Keratinocyte (primary cell): ENCODE measurements around the gene SSH3. TPM values are rescaled to one million over a fixed set of nuclear protein-coding genes. Genes with fewer than 3 reads are reported as not detected.

ENCODE experiments used
- DNase-seq: peaks from one replicate; pipeline ENCODE4 v3.0.0-alpha.2; 2011; ENCODE audit warnings: low read depth, missing footprints, low spot score
- FAIRE-seq: peaks from 2 replicates; lab custom pipeline; 2011; peaks lifted over from hg19 to GRCh38; lab: Jason Lieb, UNC
- H2AFZ ChIP-seq: 2 replicates; pipeline ENCODE4 v1.6.0; 2012; ENCODE audit warnings: low read length, control low read depth, inconsistent platforms; ENCODE audit not compliant: control insufficient read depth
- H3K27ac ChIP-seq: 2 replicates; pipeline ENCODE4 v1.5.1; 2011; ENCODE audit warnings: low read length; ENCODE audit not compliant: control insufficient read depth, insufficient read depth
- H3K27me3 ChIP-seq: 3 replicates; pipeline ENCODE4 v1.6.0; 2011; ENCODE audit warnings: low read length; ENCODE audit not compliant: control insufficient read depth, insufficient read depth; ENCODE audit errors: extremely low read depth
- H3K36me3 ChIP-seq, 2 experiments: 2 replicates in 1 of 2; 3 replicates in 1 of 2; pipeline ENCODE4 v1.5.1; 2011; ENCODE audit warnings: low read length in 2 of 2, mild to moderate bottlenecking in 1 of 2; ENCODE audit not compliant: control insufficient read depth in 2 of 2, insufficient read depth in 2 of 2; ENCODE audit errors: extremely low read depth in 1 of 2
- H3K4me1 ChIP-seq: 3 replicates; pipeline ENCODE4 v1.5.1; 2011; ENCODE audit warnings: low read length; ENCODE audit not compliant: control insufficient read depth, insufficient read depth; ENCODE audit errors: extremely low read depth
- H3K4me2 ChIP-seq: 3 replicates; pipeline ENCODE4 v1.6.0; 2011; ENCODE audit warnings: low read depth, low read length; ENCODE audit not compliant: control insufficient read depth, insufficient read depth; ENCODE audit errors: extremely low read depth
- H3K4me3 ChIP-seq, 3 experiments: fragments of 200-600 bp in 1 of 3; sonication (generic) in 1 of 3; 2 replicates in 2 of 3; 3 replicates in 1 of 3; pipeline ENCODE4 v1.5.1; 2011 to 2016; ENCODE audit warnings: low read length in 3 of 3, mild to moderate bottlenecking in 3 of 3, control low read depth in 2 of 3, inconsistent platforms in 1 of 3, low read depth in 1 of 3, mixed read lengths in 1 of 3, mixed run types in 1 of 3, moderate library complexity in 1 of 3; ENCODE audit not compliant: control insufficient read depth in 2 of 3, insufficient read depth in 2 of 3; ENCODE audit errors: extremely low read depth in 1 of 3
- H3K79me2 ChIP-seq: 2 replicates; pipeline ENCODE4 v1.6.0; 2012; ENCODE audit warnings: low read length; ENCODE audit not compliant: control insufficient read depth, insufficient read depth
- H3K9ac ChIP-seq: 3 replicates; pipeline ENCODE4 v1.6.0; 2011; ENCODE audit warnings: low read length; ENCODE audit not compliant: control insufficient read depth, insufficient read depth; ENCODE audit errors: extremely low read depth
- H3K9me1 ChIP-seq: 3 replicates; pipeline ENCODE4 v1.6.0; 2011; ENCODE audit warnings: low read length; ENCODE audit not compliant: control insufficient read depth, insufficient read depth; ENCODE audit errors: extremely low read depth
- H3K9me3 ChIP-seq: 2 replicates; pipeline ENCODE4 v1.5.1; 2012; ENCODE audit warnings: low read depth, low read length; ENCODE audit not compliant: control insufficient read depth
- H4K20me1 ChIP-seq: 3 replicates; pipeline ENCODE4 v1.6.0; 2011; ENCODE audit warnings: low read length; ENCODE audit not compliant: control insufficient read depth, insufficient read depth; ENCODE audit errors: extremely low read depth
- CTCF ChIP-seq, 3 experiments: IDR thresholded peaks in 1 of 3; conservative IDR thresholded peaks in 1 of 3; optimal IDR thresholded peaks in 1 of 3; 2 replicates in 2 of 3; 3 replicates in 1 of 3; pipeline versions ENCODE3 to v1.5.1; 2011; ENCODE audit warnings: low read length in 3 of 3, mild to moderate bottlenecking in 3 of 3, moderate library complexity in 2 of 3, control low read depth in 1 of 3, inconsistent platforms in 1 of 3; ENCODE audit not compliant: insufficient read depth in 2 of 3; ENCODE audit errors: extremely low read depth in 1 of 3
- EZH2 ChIP-seq: IDR thresholded peaks from one replicate; pipeline ENCODE4 v1.6.1; 2012; ENCODE audit warnings: inconsistent platforms, mild to moderate bottlenecking, low read length, moderate library complexity
- dilution Hi-C: fragments of 300-500 bp; cut with MboI; formaldehyde crosslinking; loops from one replicate; pipeline ENCODE4 v1.7.0; 2020; ENCODE audit warnings: low sequenced_read_pairs; ENCODE audit not compliant: extremely low pct_ligation_motif_present
- polyA plus RNA-seq, 5 experiments: library from polyadenylated mRNA; depleted of rRNA in 3 of 5; stranded (reverse) in 3 of 5; stranded (forward) in 1 of 5; unstranded in 1 of 5; fragments of >200 nt; gene quantifications; 1 replicate in 1 of 5; 2 replicates in 3 of 5; 3 replicates in 1 of 5; pipeline versions ENCODE4 v1.2.1 to v1.2.3, GENCODE V29; 2011 to 2012; ENCODE audit warnings: missing spikeins in 2 of 5, low read depth in 1 of 5, low replicate concordance in 1 of 5

The SSH3 gene
- polyA plus RNA-seq, 1 donor (not counting 4 experiments of a cell fraction or from before 2014, with no cell fraction given), result 24.8 TPM

DNA sequence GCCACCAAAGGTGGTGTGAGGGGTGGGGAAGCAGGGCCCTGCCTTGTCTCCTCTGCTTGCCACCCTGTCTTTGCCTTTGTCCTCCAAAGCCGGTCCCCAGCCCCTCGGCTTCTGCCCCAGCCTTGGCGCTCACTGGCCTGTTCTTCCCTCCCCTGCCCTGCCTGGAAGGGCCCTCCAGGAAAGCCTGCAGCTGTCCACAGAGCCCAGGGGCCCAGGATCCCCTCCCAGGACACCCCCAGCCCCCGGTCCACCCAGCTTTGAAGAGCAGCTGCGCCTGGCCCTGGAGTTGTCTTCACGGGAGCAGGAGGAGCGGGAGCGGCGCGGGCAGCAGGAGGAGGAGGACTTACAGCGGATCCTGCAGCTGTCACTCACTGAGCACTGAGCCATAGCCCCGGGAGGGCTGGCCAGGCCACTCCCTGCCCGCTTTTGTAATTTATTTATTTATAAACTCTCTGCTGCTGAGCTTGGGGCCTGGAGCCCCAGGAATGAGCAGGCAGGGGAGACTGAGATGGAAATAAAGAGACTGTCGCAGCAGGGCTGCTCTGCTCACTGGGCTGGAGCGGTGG, 1.3 kb upstream of the SSH3 start:
- no peak for TF ChIP-seq CTCF (optimal IDR thresholded peaks at IDR 0.05 in 1 of 3, IDR thresholded peaks at IDR 0.05 in 1 of 3, conservative IDR thresholded peaks at IDR 0.05 in 1 of 3; ENCODE audit: extremely low read depth in 1 of 3, insufficient read depth in 2 of 3, low read length in 3 of 3)
- TF ChIP-seq EZH2, result no peak
- Histone ChIP-seq H3K27me3 (no peaks in the 10 kb centered on the region), H3K79me2 (peaks cover 2% of the 10 kb centered on the region), H3K9me1 (no peaks in the 10 kb centered on the region), H3K4me3 (no peak overlapping the region), H3K9me3 (no peaks in the 10 kb centered on the region), H3K36me3 (peaks cover 32 to 35% of the 10 kb centered on the region in 2 experiments), H3K27ac (no peak overlapping the region), H3K4me1 (peaks cover 22% of the 10 kb centered on the region), H3K9ac (peak overlapping the region; percentile 81), H3K4me2 (peak overlapping the region; percentile 82), H2AFZ (no peak overlapping the region), H4K20me1 (no peaks in the 10 kb centered on the region)
- DNase-seq (no peak), FAIRE-seq (no peak)
- dilution Hi-C loops, result no loop called here

DNA sequence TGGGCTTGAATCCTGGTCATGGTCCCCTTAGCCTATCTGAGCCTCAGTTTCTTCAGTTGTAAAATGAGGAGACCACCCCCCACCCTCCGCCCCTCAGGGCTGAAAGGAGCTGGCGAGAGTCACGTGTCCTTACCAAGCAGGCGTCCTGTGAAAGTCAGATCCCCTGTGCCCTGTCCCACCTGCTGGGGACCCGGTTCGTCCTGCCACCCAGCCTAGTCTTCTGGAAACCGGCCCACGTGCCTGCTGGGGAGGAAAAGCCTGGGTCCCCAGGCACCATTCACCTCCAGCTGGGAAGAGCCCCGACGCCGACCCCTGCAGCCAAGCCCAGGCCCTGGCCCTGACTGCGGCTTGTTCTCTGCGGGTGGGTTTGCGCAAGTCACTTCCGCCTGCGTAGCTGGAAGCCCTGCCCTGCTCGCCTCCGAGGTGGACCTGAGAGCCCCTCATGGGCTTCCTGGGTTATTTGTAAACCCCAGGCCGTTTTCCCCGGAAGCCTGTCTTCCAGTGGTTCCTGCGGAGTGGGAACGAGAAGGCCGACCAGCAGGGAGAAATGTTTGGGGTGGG, 679 bp upstream of the SSH3 start:
- Histone ChIP-seq H3K9me1 (no peaks in the 10 kb centered on the region), H3K27me3 (no peaks in the 10 kb centered on the region), H3K9me3 (no peaks in the 10 kb centered on the region), H2AFZ (no peak overlapping the region), H4K20me1 (no peaks in the 10 kb centered on the region), H3K27ac (no peak overlapping the region), H3K4me2 (peak overlapping the region; percentile 82), H3K79me2 (peaks cover 2% of the 10 kb centered on the region), H3K9ac (peak overlapping the region; percentile 81), H3K4me3 (peak overlapping the region; percentile 73 to 93 (median 79)), H3K4me1 (peaks cover 22% of the 10 kb centered on the region), H3K36me3 (peaks cover 32 to 40% of the 10 kb centered on the region in 2 experiments)
- DNase-seq (no peak), FAIRE-seq (no peak)
- TF ChIP-seq EZH2, result no peak
- dilution Hi-C loops, result no loop called here
